ENCODE measurements around the gene C21orf91.
"Not testable (repeated sequence)": the region's sequence is repeated elsewhere in the genome, so short reads cannot be mapped to it uniquely, and the experiment has no call there.

C21orf91 gene

DNA sequence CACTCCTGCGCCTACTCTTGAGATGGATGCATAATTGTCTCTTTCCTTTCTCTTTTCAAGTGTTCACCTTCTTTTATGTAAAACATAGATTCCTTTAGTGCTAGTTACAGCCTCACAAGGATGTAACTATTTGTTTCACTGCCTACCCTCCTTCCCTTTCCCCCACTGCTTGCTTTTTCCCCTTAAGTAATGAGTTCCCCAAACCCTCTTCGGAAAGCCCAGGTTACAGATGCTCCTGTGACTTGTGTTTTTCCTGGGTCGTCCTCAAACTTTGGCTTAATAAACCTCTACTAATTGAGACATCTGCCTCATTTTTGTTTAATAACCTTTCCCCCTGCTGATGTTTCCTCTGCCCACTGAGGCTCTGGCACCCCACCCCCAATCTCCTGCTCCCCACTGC lies 39.2 kb downstream of the C21orf91 start:
- peaks cover 9 to 16% of the 10 kb centered on the region in 2 donors for H3K36me3 Mint-ChIP-seq

DNA sequence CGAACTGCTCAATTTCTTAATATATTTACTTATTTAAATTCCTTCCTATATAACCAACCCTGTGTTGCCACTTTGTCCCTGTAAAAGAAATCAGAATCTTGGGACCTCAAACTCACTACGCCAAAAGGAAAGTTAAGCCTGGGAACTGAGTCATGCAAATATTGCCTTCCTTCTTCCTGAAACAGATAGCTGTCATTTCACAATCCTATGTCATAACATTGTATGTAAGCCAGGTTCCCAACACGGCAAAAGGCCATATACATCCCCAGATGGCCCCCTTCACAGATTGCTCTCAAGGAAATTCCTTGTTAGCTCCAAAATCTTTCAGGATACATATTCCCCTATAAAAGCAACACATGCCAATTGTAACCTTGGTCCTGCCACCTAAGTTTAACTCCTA lies 39.7 kb downstream of the C21orf91 start:
- no peak for ATAC-seq (replicated peaks)
- H3K4me3 Mint-ChIP-seq: no peak overlapping the region
- peaks cover 11 to 16% of the 10 kb centered on the region in 2 donors for H3K36me3 Mint-ChIP-seq
- peaks cover 0 to under 1% of the 10 kb centered on the region in 2 donors for H3K27me3 Mint-ChIP-seq
- DNase-seq: no peak
- H3K4me1 Mint-ChIP-seq: peaks cover 48 to 85% of the 10 kb centered on the region in 2 donors
- peaks cover 0 to under 1% of the 10 kb centered on the region in 2 donors for H3K9me3 Mint-ChIP-seq
- H3K27ac Mint-ChIP-seq: peak overlapping the region; percentile 78

More for the DNA sequence above, 39.2 kb downstream of the C21orf91 start:
- Mint-ChIP-seq H3K4me3 (peak overlapping the region; percentile 3 to 4), H3K27ac (peak overlapping the region; percentile 78), H3K9me3 (no peaks in the 10 kb centered on the region), H3K27me3 (no peaks in the 10 kb centered on the region), H3K4me1 (peaks cover 51 to 88% of the 10 kb centered on the region in 2 donors)
- DNase-seq (no peak), ATAC-seq (replicated peaks) (no peak)

DNA sequence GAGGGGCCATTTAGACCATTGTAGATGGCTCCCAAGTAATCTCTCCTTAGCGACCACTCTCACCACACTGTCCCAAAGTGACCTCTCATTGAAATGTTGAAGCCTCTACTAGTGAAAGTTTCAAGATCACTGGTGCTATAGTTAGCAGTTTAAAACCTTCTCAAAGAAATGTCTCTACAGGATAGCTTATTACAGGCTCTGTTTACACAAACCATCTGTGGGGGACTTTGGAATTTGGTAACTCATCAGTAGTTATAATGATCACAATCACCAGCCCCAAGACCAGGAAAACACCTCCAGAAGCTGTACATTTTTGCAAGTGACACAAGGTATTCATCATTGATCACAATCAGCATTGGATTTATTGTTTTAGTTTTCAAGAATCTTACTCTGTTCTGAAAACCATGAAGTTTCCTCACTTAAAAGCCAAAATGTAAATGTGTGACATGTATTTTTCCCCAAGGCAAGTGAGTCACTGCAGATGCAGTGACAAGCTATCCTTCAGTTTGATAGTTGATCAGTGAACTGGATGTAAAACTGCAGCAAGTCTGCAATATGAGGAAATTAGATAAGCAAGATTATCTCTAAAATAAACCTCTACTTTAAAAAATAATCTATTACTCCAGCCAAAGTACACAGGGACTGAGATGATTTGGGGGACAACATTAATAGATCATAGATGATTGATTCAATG lies 41.9 kb downstream of the C21orf91 start:
- Mint-ChIP-seq H3K9me3 (peaks cover 5 to 9% of the 10 kb centered on the region in 2 donors), H3K4me1 (peaks cover 39 to 64% of the 10 kb centered on the region in 2 donors), H3K36me3 (peaks cover 13 to 16% of the 10 kb centered on the region in 2 donors), H3K27ac (no peak overlapping the region), H3K27me3 (peaks cover 0 to 4% of the 10 kb centered on the region in 2 donors), H3K4me3 (no peak overlapping the region)
- DNase-seq (no peak), ATAC-seq (replicated peaks) (no peak)

DNA sequence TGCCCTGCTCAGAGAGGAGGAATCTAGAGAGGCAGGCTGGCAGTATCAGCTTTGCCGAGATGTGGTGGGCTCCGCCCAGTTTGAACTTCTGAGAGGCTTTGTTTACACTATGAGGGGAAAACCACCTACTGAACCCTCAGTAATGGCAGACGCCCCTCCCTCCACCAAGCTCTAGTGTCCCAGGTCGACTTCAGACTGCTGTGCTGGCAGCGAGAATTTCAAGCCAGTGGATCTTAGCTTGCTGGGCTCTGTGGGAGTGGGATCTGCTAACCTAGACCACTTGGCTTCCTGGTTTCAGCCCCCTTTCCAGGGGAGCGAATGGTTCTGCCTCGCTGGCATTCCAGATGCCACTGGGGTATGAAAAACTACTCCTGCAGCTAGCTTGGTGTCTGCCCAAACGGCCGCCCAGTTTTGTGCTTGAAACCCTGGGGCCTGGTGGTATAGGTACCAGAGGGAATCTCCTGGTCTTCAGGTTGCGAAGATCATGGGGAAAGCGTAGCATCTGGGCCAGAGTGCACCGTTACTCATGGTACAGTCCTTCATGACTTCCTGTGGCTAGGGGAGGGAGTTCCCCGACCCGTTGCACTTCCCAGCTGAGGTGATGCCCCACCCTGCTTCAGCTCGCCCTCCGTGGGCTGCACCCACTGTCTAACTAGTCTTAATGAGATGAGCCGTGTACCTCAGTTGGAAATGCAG lies 43.6 kb downstream of the C21orf91 start:
- H3K36me3 Mint-ChIP-seq: peaks cover 12 to 13% of the 10 kb centered on the region in 2 donors
- peak; percentile 56 for DNase-seq
- H3K9me3 Mint-ChIP-seq: peaks cover 5 to 13% of the 10 kb centered on the region in 2 donors
- peak overlapping the region; percentile 4 to 67 for H3K4me3 Mint-ChIP-seq
- H3K4me1 Mint-ChIP-seq: peaks cover 26 to 48% of the 10 kb centered on the region in 2 donors
- H3K27me3 Mint-ChIP-seq: peaks cover 0 to 4% of the 10 kb centered on the region in 2 donors
- peak; percentile 84 for ATAC-seq (replicated peaks)
- peak overlapping the region; percentile 44 for H3K27ac Mint-ChIP-seq

DNA sequence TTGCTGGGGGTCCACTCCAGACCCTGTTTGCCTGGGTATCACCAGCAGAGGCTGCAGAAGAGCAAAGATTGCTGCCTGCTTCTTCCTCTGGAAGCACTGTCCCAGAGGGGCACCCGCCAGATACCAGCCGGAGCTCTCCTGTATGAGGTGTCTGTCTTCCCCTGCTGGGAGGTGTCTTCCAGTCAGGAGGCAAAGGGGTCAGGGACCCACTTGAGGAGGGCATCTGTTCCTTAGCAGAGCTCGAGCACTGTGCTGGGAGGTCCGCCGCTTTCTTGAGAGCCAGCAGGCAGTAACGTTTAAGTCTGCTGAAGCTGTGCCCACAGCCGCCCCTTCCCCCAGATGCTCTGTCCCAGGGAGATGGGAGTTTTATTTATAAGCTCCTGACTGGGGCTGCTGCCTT lies 44.1 kb downstream of the C21orf91 start:
- ATAC-seq (replicated peaks); H3K4me3 Mint-ChIP-seq; H3K27ac Mint-ChIP-seq; H3K27me3 Mint-ChIP-seq; DNase-seq: not testable (repeated sequence)
- Mint-ChIP-seq H3K9me3 (peaks cover 5 to 13% of the 10 kb centered on the region in 2 donors), H3K4me1 (peaks cover 20 to 42% of the 10 kb centered on the region in 2 donors), H3K36me3 (peaks cover 12% of the 10 kb centered on the region in 2 donors)

DNA sequence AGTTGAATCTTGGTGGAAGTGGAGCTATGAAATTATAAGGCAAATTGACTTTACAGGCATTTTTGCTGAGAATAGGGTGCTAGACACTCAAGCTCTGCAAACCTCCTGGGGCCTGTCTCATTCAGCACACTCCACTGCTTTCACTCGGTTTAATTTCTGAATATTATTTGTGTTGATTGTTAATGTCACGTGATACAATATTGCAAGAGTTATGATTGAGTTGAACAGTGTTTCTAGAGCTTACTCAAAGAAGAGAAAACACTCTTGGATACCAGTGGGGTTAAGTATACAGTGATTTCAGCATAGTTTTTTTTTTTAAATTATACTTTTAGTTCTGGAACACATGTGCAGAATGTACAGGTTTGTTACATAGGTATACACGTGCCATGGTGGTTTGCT lies 49.7 kb downstream of the C21orf91 start:
- Mint-ChIP-seq H3K27me3 (peaks cover 0 to 3% of the 10 kb centered on the region in 2 donors), H3K4me3 (no peak overlapping the region), H3K9me3 (peaks cover 4 to 13% of the 10 kb centered on the region in 2 donors), H3K36me3 (peaks cover 5 to 6% of the 10 kb centered on the region in 2 donors), H3K27ac (no peak overlapping the region), H3K4me1 (no peaks in the 10 kb centered on the region)
- ATAC-seq (replicated peaks): no peak
- DNase-seq: no peak

DNA sequence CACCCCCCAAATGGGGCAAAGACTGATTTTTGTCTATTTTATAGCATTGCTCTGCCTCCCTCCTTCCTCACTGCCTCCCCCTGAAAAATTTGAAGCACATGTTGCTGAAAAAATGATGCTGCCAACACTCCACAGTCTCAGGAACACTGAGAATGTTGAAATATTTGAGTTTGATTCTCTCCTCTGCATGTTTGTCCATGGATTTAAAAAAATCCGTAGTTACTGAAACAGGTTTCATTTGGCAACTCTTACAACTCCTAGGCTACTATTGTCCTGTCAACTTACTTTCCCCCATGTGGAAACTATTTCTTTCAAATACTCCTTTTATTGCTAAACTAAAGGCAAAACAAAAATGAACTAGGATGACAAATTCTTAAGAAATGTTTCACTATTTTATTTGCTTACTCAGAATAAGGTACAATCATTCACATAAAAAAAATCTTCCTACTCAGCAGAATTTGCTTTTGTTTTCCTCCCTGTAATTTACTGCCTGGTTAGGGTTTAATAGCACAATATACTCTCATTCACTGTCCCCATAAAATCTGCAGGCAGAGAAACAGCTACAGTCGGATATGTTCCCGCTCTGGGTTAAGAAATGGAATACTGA lies 50.2 kb downstream of the C21orf91 start:
- ATAC-seq (replicated peaks): no peak
- H3K36me3 Mint-ChIP-seq: peaks cover 0 to 5% of the 10 kb centered on the region in 2 donors
- H3K4me1 Mint-ChIP-seq: no peaks in the 10 kb centered on the region
- no peak for DNase-seq
- H3K9me3 Mint-ChIP-seq: peaks cover 0 to 10% of the 10 kb centered on the region in 2 donors
- H3K27me3 Mint-ChIP-seq: no peaks in the 10 kb centered on the region
- no peak overlapping the region for H3K27ac Mint-ChIP-seq
- no peak overlapping the region for H3K4me3 Mint-ChIP-seq

DNA sequence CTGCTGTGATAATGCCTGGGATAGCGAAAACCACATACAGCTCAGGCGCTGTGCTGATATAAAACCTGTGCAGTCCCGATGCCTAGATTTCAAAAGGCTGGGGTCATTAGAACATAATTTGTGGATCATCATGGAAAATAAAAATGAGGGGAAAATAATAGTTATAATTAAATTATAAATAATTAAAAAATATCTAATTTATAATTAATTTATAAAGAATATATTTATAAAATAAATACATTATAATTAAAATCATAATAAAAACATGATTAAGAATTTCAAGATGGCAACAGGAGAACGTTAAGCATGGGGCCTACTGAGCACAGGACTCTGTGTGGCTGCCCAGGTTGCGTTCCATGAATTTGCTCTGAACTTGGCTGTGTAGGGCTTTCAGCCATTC lies 53.9 kb downstream of the C21orf91 start:
- Mint-ChIP-seq H3K36me3 (no peaks in the 10 kb centered on the region), H3K9me3 (no peaks in the 10 kb centered on the region), H3K4me3 (no peak overlapping the region), H3K27me3 (no peaks in the 10 kb centered on the region), H3K27ac (no peak overlapping the region), H3K4me1 (no peaks in the 10 kb centered on the region)
- DNase-seq: no peak
- no peak for ATAC-seq (replicated peaks)

DNA sequence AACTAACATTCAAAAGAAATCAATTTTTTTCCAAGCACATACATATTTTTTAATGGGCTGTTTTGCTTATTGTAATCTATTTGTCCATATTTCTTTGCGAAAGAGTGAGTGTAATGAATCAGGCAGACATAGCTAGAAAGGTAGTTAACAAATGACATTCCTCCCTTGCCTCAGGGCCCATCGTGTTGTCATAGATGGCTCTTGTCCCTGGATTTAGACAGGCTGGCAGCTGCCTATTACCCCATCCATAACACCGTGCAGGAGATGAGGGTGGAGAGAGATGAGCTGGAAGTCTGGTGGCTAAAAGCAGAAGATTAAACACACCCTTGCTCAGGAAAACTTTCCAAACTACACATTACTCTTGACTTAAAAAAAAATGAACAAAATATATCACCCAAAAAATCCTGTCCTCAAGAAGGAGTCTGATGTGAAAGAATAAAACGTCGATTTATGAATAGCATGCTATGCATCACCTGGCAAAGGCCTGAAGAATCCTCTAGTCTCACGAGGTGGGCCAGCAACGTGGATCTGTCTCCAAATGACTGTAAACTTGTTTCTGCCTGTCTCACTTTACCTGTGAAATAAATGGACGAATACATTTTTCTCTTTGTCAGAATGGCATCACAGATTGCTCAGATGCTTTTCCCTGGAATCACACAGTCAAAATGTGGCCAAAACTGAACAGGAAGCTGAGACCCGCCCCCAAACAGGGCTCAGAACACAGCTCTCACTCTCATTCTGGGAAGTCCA lies 55.7 kb downstream of the C21orf91 start:
- Mint-ChIP-seq H3K4me1 (no peaks in the 10 kb centered on the region), H3K27me3 (no peaks in the 10 kb centered on the region), H3K4me3 (no peak overlapping the region), H3K9me3 (no peaks in the 10 kb centered on the region), H3K36me3 (no peaks in the 10 kb centered on the region), H3K27ac (no peak overlapping the region)
- ATAC-seq (replicated peaks): no peak
- no peak for DNase-seq

DNA sequence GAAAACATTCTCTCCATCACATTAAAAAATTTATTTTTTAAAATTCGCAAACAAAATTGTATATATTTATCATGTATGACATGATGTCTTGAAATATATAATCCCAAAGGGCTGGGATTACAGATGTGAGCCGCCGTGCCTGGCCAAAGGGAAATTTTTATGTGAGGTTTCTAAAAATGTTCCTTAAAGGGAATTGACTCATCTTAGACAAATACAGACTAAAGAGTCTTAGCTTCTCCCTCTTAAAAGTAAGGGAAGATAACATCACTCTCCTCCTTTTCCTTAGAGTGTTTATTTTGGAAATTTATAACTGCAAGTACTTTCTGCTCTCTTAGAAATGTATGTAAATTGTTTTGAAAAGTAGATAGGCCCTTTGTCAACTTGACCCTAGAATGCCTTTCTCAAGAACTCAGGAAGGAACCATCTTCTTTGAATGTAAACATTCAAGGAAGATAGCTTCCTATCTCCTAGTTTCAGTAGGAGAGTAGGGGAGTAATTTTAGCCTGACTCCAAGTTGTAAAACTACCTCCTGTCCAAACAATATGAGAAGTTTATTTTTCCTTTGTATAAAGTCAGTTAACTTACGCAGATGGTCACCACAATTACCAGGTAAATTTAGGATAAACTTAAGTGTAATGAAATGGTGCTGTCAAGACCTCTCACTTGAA lies 59.5 kb downstream of the C21orf91 start:
- H3K9me3 Mint-ChIP-seq: no peaks in the 10 kb centered on the region
- H3K27ac Mint-ChIP-seq: no peak overlapping the region
- H3K36me3 Mint-ChIP-seq: peaks cover 0 to 5% of the 10 kb centered on the region in 2 donors
- no peak for ATAC-seq (replicated peaks)
- no peak for DNase-seq
- peaks cover 0 to 4% of the 10 kb centered on the region in 2 donors for H3K27me3 Mint-ChIP-seq
- no peaks in the 10 kb centered on the region for H3K4me1 Mint-ChIP-seq
- H3K4me3 Mint-ChIP-seq: no peak overlapping the region

DNA sequence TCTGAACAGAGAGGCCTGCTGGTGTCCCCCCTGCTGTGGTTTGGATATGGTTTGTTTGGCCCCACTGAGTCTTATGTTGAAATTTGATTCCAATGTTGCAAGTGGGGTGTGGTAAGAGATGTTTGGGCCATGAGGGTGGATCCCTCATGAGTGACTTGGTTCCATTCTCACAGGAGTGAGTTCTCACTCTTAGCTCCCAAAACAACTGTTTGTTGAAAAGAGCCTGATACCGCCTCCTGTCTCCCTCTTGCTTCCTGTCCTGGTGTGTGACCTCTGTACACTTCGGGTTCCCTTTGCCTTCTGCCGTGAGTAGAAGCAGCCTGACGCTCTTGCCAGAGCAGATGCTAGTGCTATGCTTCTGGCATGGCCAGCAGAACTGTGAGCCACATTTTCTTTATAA lies 60.5 kb downstream of the C21orf91 start:
- Mint-ChIP-seq H3K36me3 (peaks cover 0 to 5% of the 10 kb centered on the region in 2 donors), H3K4me3 (no peak overlapping the region), H3K27me3 (peaks cover 0 to 4% of the 10 kb centered on the region in 2 donors), H3K9me3 (no peaks in the 10 kb centered on the region), H3K4me1 (no peaks in the 10 kb centered on the region), H3K27ac (no peak overlapping the region)
- ATAC-seq (replicated peaks): no peak
- DNase-seq: no peak

DNA sequence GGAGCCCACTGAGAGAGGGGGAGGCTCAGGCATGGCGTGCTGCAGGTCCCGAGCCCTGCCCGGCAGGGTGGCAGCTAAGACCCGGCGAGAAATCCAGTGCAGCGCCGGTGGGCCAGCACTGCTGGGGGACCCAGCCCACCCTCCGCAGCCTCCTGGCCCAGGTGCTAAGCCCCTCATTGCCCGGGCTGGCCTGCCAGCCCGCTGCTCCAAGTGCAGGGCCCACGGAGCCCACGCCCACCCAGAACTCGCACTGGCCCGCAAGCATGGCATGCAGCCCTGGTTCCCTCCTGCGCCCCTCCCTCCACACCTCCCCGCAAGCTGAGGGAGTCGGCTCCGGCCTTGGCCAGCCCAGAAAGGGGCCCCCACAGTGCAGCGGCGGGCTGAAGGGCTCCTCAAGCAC lies 61.5 kb downstream of the C21orf91 start:
- ATAC-seq (replicated peaks) (no peak), DNase-seq (no peak)
- Mint-ChIP-seq H3K27ac (no peak overlapping the region), H3K4me3 (no peak overlapping the region), H3K27me3 (peaks cover 0 to 4% of the 10 kb centered on the region in 2 donors), H3K36me3 (peaks cover 0 to 5% of the 10 kb centered on the region in 2 donors), H3K4me1 (no peaks in the 10 kb centered on the region), H3K9me3 (no peaks in the 10 kb centered on the region)

DNA sequence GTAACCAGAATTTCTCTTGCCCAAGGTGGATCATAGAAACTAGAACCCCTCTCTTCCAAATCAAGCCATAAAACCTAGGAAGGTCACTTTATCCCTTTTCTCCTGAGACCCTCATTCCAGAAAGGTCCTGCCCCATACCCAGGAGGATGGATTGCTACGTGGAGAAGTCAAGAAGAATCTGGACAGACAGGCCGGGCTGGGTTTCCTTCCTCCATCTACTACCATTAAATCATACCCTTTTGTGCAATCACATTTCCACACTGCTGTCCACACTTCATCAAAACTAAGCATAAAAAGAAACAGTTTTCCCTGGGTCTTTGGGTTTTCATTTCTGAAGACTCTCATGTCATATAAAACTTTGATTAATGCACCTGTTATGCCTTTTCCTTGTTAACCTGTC lies 65.4 kb downstream of the C21orf91 start:
- no peak for DNase-seq
- ATAC-seq (replicated peaks): no peak
- H3K27me3 Mint-ChIP-seq: peaks cover 0 to 4% of the 10 kb centered on the region in 2 donors
- H3K27ac Mint-ChIP-seq: no peak overlapping the region
- no peak overlapping the region for H3K4me3 Mint-ChIP-seq
- peaks cover 0 to 5% of the 10 kb centered on the region in 2 donors for H3K9me3 Mint-ChIP-seq
- H3K36me3 Mint-ChIP-seq: peaks cover 0 to 5% of the 10 kb centered on the region in 2 donors
- H3K4me1 Mint-ChIP-seq: no peaks in the 10 kb centered on the region
